CD4-positive, alpha-beta T cell treated with Interferon alpha-2 for 1 hour (primary cell): ENCODE data around the gene AFF4.
"Not testable (repeated sequence)": the region's sequence is repeated elsewhere in the genome, so short reads cannot be mapped to it uniquely, and the experiment has no call there.

Experiments
- DNase-seq, 2 donors: peaks; one replicate each; pipeline ENCODE4 v3.0.0-alpha.2; 2020 to 2022

AFF4 gene

GRCh38 chr5:132956166-132956799, 7.2 kb downstream of the AFF4 start:
- not testable (repeated sequence) for DNase-seq

- DNase-seq: no peak
Observed at GRCh38 chr5:132953710-132954109, 9.7 kb downstream of the AFF4 start.

DNA sequence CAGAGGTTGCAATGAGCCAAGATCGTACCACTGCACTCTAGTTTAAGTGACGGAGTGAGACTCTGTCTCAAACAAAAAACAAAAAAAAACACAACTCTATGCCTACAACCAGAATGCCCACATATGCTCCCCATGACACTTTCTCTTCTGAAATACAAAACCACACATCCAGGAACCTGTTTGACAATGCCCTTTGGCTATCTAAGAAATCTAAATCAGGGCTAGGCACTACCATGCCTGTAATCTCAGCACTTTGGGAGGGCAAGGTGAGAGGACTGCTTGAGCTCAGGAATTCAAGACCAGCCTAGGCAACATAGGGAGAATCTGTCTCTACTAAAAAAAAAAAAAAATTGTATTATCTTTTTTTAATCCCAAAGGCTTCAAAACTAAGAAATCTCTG, 10.6 kb downstream of the AFF4 start:
- DNase-seq: no peak

DNA sequence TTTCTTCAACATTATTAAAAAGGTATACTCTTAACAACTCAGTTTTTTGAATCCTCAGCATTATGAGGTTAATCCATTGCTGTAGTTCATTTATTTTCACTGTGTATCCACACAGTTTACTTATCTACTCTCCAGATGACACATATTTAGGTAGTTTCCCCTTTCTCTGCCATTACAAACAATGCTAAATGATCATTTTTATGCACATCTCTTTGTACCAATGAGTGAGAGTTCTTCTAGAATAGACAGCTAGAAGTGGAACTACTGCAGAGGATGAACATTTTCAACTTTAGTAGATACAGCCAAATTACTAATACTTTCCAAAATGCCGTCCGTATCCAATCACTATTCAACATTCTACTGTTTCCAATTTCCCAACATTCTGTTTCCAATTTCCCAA, 11.5 kb downstream of the AFF4 start:
- DNase-seq: no peak

GRCh38 chr5:132949136-132949535, 14.3 kb downstream of the AFF4 start:
- DNase-seq: no peak

- no peak for DNase-seq
Observed at GRCh38 chr5:132947671-132948070, 15.8 kb downstream of the AFF4 start.

GRCh38 chr5:132945315-132945714, 18.1 kb downstream of the AFF4 start:
- DNase-seq: not testable (repeated sequence)

DNA sequence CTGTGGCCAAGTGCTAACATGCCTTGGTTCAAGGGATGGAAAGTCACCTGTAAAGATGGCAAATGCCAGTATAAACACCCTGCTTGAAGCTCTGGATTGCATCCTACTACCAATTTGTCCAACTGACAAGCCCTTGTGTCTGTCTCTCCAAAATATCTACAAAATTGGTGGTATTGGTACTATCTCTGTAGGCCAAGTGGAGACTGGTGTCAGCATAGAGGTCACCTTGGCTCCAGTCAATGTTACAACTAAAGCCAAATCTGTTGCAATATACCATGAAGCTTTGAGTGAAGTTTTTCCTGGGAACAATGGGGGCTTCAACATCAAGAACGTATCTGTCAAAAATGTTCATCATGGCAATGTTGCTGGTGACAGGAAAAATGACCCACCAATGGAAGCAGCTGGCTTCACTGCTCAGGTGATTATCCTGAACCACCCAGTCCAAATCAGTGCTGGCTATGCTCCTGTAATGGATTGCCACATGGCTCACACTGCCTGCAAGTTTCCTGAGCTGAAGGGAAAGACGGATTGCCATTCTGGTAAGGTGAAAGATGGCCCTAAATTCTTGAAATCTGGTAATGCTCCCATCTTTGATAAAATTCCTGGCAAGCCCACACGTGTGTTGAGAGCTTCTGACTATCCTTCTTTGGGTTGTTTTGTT, 19.9 kb downstream of the AFF4 start:
- DNase-seq: no peak

- no peak for DNase-seq
Observed at GRCh38 chr5:132941331-132941730, 22.1 kb downstream of the AFF4 start.

GRCh38 chr5:132928062-132928407, 35.4 kb downstream of the AFF4 start:
- DNase-seq: no peak

DNA sequence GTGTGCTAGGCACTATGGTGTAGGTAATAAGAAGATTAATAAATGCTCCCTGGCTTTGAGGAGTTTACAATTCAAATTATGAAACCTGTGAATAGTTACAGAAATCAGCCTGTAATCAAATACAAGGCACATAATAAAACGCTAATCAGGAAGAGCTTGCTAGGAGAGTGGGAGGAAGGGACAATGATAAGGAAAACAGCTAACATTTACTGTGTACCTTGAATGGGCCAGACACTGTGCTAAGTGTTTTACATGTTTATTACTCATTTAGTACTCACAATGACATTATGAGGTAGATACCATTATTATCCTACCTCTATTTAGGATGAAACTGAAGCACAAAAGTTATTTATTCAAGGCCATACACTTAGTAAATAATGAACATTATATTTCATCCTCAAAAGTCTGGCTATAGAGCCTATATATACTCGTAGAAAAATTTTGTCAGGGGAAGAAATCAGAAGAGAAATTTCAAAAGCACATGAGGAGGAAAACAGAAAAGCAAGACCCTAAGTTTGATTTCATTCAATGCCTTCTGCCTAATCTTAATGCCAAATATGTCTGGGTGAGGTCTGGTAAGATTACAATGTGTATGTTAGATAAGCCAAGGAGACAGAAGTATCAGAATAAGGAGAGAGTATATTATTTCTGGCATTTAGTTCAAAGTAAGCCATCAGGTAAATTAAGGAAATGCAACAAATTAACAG, 35.9 kb downstream of the AFF4 start:
- no peak for DNase-seq

DNA sequence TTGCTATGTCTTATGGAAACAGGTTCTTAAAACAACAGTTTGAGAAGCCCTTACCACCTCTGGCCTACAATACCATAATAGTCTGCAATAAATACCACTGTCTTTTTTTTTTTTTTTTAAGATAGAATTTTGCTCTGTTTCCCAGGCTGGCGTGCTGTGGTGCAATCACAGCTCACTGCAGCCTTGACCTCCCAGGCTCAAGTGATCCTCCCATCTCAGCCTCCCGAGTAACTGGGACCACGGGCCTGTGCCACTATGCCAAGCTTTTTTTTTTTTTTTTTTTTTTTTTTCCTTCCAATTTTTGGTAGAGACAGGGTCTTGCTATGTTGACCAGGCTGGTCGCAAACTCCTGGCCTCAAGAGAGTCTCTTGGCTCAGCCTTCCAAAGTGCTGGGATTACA, 37.0 kb downstream of the AFF4 start:
- DNase-seq: no peak

- DNase-seq: no peak
Observed at GRCh38 chr5:132916086-132916485, 47.3 kb downstream of the AFF4 start.

- DNase-seq: no peak
Observed at GRCh38 chr5:132915681-132916080, 47.8 kb downstream of the AFF4 start.

- no peak for DNase-seq
Observed at GRCh38 chr5:132909702-132910101, 53.7 kb downstream of the AFF4 start.

DNA sequence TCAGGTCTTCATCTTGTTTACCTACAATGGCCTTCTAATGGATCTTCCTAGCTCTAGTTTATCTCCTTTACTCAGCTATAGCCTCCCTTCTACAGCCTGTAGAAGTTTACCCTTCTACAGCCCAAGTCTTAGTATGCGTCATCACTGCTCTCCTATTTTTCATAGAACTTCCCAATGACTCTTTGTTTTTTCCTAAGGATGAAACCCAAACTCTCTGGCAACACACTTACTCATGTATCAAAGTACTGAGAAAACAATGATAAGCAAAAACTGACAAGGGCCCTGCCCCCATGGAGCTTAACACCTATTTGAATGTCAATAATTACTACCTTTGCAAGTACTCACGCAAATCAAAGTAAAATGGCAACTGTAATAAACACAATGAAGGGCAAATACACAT, 56.3 kb downstream of the AFF4 start:
- no peak for DNase-seq

- DNase-seq: no peak
Observed at GRCh38 chr5:132905938-132906337, 57.5 kb downstream of the AFF4 start.

GRCh38 chr5:132901730-132902129, 61.7 kb downstream of the AFF4 start:
- no peak for DNase-seq

GRCh38 chr5:132901036-132901435, 62.4 kb downstream of the AFF4 start:
- DNase-seq: no peak

DNA sequence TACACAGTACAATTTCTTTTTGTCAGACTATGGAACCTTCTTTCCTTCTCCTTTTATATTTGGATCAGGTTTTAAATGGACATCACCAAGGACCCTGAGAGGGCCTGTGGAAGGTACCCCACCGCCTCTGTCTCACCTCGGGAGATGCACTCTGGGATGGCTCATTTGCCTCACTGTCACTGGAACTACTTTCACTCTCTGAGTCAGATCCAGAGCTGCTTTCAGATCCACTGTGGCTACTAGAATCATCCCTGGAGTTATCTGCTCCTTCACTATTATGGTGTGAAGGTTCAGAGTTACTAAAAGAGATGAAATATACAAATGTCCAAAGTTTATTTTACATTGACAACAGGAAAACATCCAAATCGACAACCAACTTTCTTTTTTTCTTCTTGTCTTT, 65.3 kb downstream of the AFF4 start:
- DNase-seq: no peak

DNA sequence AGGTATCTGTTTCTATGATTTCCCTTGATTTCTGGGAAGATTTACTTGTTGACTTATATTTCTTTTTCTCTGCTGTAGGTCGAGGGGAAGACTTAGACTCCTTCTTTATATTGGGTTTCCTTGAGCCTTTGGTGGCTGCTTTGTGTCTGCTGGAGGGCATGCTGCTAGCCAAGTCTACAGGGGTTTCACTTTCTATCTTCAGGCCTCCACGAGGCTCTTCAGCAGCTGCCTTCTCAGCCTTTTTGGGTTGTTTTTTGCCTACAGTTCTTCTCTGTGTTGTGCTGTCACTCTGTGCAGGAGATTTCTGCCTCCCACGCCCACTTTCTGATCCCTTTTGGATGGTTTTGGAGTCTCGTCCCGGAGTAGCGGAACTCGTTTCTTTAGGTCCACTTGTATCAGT, 66.7 kb downstream of the AFF4 start:
- DNase-seq: no peak

DNA sequence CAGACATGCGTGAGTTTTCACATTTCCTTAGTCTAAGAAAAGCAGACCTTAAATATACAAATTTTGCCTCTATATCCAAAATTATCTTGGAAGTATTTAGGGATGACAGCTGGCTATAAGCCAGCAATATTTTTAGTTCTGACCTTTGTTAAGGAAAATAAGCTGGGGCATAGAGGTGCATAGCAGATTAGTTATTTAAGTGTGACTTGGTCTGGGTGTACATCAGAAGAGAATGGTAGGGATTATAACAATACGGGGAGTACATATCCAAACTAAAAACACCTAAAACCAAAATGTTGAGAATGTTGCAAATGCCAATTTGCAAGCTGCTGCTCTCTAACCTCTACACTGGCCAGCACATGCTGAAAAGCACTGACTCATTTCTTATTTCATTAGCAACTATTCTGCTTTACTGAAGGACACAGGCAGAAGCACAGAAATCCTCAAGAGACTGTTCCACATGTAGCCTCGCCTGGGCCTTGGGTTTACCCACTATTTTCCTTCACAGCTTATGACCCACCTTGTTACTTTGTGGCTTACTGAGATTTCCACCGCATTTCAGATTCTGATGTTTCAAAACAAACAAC, 67.6 kb downstream of the AFF4 start:
- DNase-seq: no peak

DNA sequence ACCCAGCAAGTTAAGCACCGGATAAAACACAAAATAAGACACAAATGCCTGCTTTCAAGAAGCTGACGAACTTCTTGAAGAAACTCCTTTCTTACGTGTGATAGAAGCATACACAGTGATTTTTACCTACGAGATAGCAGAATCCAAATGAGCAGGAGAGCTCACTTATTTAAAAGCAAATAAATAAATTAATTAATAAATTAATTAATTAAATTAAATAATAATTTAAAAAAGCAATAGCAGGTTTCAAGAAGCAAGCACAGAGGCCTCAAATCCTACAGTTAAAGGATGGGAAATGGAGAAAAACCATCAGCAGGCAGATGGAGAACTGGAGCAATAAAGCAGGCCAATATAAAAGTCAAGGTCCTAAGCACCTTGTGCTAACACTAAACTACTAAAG, 72.6 kb downstream of the AFF4 start:
- DNase-seq: no peak

DNA sequence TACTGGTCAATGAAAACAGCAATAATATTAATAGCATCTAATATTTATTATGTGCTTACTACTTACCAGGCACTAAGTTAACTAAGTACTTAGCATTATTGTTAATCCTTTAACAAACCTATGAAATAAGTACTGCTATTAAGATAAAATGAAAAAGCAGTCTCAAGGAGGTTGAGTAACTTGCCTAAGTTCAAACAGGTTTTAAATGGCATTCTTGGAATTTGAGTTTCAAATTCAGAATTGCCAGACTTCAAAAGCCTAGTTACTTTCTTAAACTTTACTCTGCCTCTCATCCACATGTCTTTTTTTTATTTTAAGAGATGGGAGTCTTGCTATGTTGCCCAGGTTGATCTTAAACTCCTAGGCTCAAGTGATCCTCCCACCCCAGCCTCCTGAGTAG, 73.9 kb downstream of the AFF4 start:
- DNase-seq: no peak
